GM21360 (cell line): ENCODE results near the gene AGPAT3.
"Not testable (repeated sequence)": the region's sequence is repeated elsewhere in the genome, so short reads cannot be mapped to it uniquely, and the experiment has no call there.

Experiments used
- ATAC-seq: cut with Tn5 transposase; IDR thresholded peaks from one replicate; pipeline ENCODE4 v1.9.1; 2021; ENCODE audit warnings: mild to moderate bottlenecking, moderate library complexity; ENCODE audit not compliant: unreplicated experiment

AGPAT3 gene

GRCh38 chr21:43834146-43834905 is 30.7 kb upstream of the AGPAT3 start:
- no peak for ATAC-seq

GRCh38 chr21:43835050-43835449 is 30.0 kb upstream of the AGPAT3 start:
- no peak for ATAC-seq

- ATAC-seq, result no peak
These were observed 29.2 kb upstream of the AGPAT3 start for GRCh38 chr21:43835861-43836260.

- no peak for ATAC-seq
These were observed 28.4 kb upstream of the AGPAT3 start for GRCh38 chr21:43836616-43837015.

GRCh38 chr21:43840259-43840658 is 24.8 kb upstream of the AGPAT3 start:
- no peak for ATAC-seq

GRCh38 chr21:43842742-43843141 is 22.3 kb upstream of the AGPAT3 start:
- no peak for ATAC-seq

- ATAC-seq, result not testable (repeated sequence)
These were observed 20.1 kb upstream of the AGPAT3 start for GRCh38 chr21:43844906-43845305.

- no peak for ATAC-seq
These were observed 19.6 kb upstream of the AGPAT3 start for GRCh38 chr21:43845386-43845785.

- no peak for ATAC-seq
These were observed 18.6 kb upstream of the AGPAT3 start for GRCh38 chr21:43846430-43846829.

- ATAC-seq, result no peak
These were observed 17.7 kb upstream of the AGPAT3 start for GRCh38 chr21:43847301-43847700.

GRCh38 chr21:43848771-43849170 is 16.3 kb upstream of the AGPAT3 start:
- no peak for ATAC-seq

GRCh38 chr21:43849532-43850299 is 15.3 kb upstream of the AGPAT3 start:
- ATAC-seq, result no peak

- ATAC-seq, result no peak
These were observed 14.2 kb upstream of the AGPAT3 start for GRCh38 chr21:43850728-43851295.

- ATAC-seq, result no peak
These were observed 13.4 kb upstream of the AGPAT3 start for GRCh38 chr21:43851593-43851992.

GRCh38 chr21:43853851-43854772 is 10.9 kb upstream of the AGPAT3 start:
- ATAC-seq, result peak; percentile 23

- ATAC-seq, result peak; percentile 69
These were observed 10.0 kb upstream of the AGPAT3 start for GRCh38 chr21:43854773-43855633.

- no peak for ATAC-seq
These were observed 9.1 kb upstream of the AGPAT3 start for GRCh38 chr21:43855955-43856354.

GRCh38 chr21:43858806-43859648 is 6.0 kb upstream of the AGPAT3 start:
- ATAC-seq, result no peak

GRCh38 chr21:43859747-43860214 is 5.2 kb upstream of the AGPAT3 start:
- ATAC-seq, result no peak
